Loucy (cell line): Measurements from ENCODE around the gene CYTH1.

Experiments
- CTCF ChIP-seq: fragments of 200-600 bp; sonication (generic); conservative IDR thresholded peaks from 2 replicates; pipeline ENCODE4 v1.5.1; 2014; ENCODE audit warnings: mild to moderate bottlenecking, antibody characterized with exemption, low read length
- EZH2phosphoT487 ChIP-seq: fragments of 200-600 bp; IDR thresholded peaks from 2 replicates; pipeline ENCODE4 v1.6.1; 2018; ENCODE audit warnings: antibody characterized with exemption, mild to moderate bottlenecking, moderate library complexity, borderline replicate concordance

GRCh38 chr17:78648293-78648692, 133.8 kb downstream of the CYTH1 start:
- TF ChIP-seq CTCF: no peak
- TF ChIP-seq EZH2phosphoT487: no peak
